ENCODE data around the gene MYBBP1A.
"Not testable (repeated sequence)": the region's sequence is repeated elsewhere in the genome, so short reads cannot be mapped to it uniquely, and the experiment has no call there.

The MYBBP1A gene

GRCh38 chr17:4592240-4593005 lies 37.2 kb upstream of the MYBBP1A start:
- no peak for TF ChIP-seq CTCF (IDR thresholded peaks at IDR 0.05)
- TF ChIP-seq ZFX (IDR thresholded peaks at IDR 0.05; ENCODE audit: borderline replicate concordance): no peak
- H3K27ac ChIP-seq: no peak overlapping the region

GRCh38 chr17:4591529-4591928 lies 36.3 kb upstream of the MYBBP1A start:
- TF ChIP-seq CTCF (IDR thresholded peaks at IDR 0.05): no peak
- no peak for TF ChIP-seq ZFX (IDR thresholded peaks at IDR 0.05; ENCODE audit: borderline replicate concordance)
- H3K27ac ChIP-seq: no peak overlapping the region

- H3K27ac ChIP-seq: no peak overlapping the region
- no peak for TF ChIP-seq ZFX (IDR thresholded peaks at IDR 0.05; ENCODE audit: borderline replicate concordance)
- TF ChIP-seq CTCF (IDR thresholded peaks at IDR 0.05): no peak
These were observed 35.8 kb upstream of the MYBBP1A start for GRCh38 chr17:4590981-4591453.

- H3K27ac ChIP-seq: not testable (repeated sequence)
These were observed 34.9 kb upstream of the MYBBP1A start for GRCh38 chr17:4590042-4590441.

DNA sequence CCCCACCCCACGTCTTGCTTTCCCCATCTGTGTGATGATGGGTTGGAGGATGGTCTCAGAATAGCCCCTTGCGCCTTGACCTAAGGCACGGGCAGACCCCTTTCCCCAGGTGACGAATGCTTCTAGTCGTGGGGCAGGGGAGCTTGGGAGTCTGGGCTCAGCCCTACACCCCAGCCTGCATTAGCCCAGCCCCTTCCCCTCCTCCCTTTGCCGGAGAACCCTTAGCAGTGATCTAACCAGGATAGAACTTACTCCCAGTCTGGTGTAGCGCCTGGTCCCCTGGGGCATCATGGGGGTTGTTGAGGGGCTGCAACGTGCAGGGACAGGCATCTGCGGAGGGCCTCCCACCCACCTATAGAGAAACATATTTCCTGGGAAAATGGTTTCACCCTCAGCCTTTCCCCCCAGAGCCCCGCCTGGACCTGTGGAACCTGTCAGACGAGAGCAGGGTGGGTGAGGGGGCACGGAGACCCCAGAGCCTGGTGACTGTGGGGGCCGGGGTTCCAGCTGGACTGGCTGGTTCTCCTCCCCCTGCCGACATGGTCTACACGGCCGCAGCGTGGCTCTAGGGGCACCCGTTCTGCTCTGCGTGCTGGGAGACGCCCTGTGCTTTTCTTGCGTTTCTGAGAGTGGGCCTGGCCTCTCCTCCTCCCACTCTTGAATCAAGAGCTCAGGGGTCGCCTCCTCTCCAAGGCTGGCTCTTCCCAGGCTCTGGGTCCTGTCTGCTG lies 33.9 kb upstream of the MYBBP1A start:
- H3K27ac ChIP-seq: no peak overlapping the region
- TF ChIP-seq CTCF (IDR thresholded peaks at IDR 0.05): no peak
- no peak for TF ChIP-seq ZFX (IDR thresholded peaks at IDR 0.05; ENCODE audit: borderline replicate concordance)

GRCh38 chr17:4588391-4588790 lies 33.2 kb upstream of the MYBBP1A start:
- H3K27ac ChIP-seq: no peak overlapping the region
- no peak for TF ChIP-seq ZFX (IDR thresholded peaks at IDR 0.05; ENCODE audit: borderline replicate concordance)
- no peak for TF ChIP-seq CTCF (IDR thresholded peaks at IDR 0.05)

DNA sequence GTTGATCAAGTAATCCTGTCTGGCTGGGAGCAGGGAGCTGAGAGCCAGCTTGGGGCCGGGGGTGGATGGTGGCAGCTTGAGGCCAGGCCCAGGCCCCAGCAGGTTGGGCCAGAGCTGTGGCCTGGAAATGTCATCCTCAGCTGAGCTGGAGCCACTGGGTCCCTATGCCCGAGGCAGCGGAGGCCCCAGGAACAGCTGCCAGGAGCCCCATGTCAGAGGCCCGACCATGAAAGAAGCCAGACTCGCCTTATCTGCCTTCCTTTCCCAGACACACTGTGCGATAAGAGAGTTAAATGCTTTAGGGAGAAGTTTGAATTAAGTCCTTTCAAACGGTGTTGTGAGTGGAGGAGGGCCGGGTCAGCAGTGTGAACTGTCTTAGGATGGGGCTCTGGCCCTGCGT lies 32.6 kb upstream of the MYBBP1A start:
- H3K27ac ChIP-seq: no peak overlapping the region
- TF ChIP-seq CTCF (IDR thresholded peaks at IDR 0.05): no peak
- no peak for TF ChIP-seq ZFX (IDR thresholded peaks at IDR 0.05; ENCODE audit: borderline replicate concordance)

Measured in 22Rv1 (cell line).